SK-N-SH (cell line): ENCODE data around the gene LLGL1. TPM values are rescaled to one million over a fixed set of nuclear protein-coding genes. Genes with fewer than 3 reads are reported as not detected.
A peak's percentile ranks its signal among the peaks of the same experiment; 100 is the strongest.

Experiments used
- CTCF ChIA-PET: fragments of 300-600, 350-600 bp; formaldehyde crosslinking; extraction: SDS; loops from one replicate; lab custom pipeline; 2021; lab: Yijun Ruan, JAX
- POLR2A ChIA-PET: fragments of 350-600 bp; sonication (Branson Sonifier 250); formaldehyde crosslinking; extraction: SDS; loops from one replicate; lab custom pipeline; 2020; ENCODE audit warnings: antibody characterized with exemption, inconsistent platforms; lab: Yijun Ruan, JAX
- DNase-seq: peaks from one replicate; pipeline ENCODE4 v3.0.0; 2012
- H2AFZ ChIP-seq: fragments of 200-600 bp; sonication (generic); 2 replicates; pipeline ENCODE4 v1.8.1; 2016; ENCODE audit warnings: antibody characterized with exemption, mild to moderate bottlenecking, low read depth
- H3F3A ChIP-seq: fragments of 200-600 bp; sonication (generic); replicated peaks from 2 replicates; pipeline ENCODE3; 2016; ENCODE audit warnings: antibody characterized with exemption, mild to moderate bottlenecking; ENCODE audit not compliant: insufficient read depth
- H3K27ac ChIP-seq, 2 experiments: fragments of 200-500 bp in 1 of 2; fragments of 200-600 bp in 1 of 2; sonication (Bioruptor generic) in 1 of 2; sonication (generic), shearing (Covaris generic) in 1 of 2; 2 replicates each; pipeline versions ENCODE4 v1.5.1 to v1.6.1; 2014 to 2016; ENCODE audit warnings: low read depth in 2 of 2, inconsistent platforms in 1 of 2, low read length in 1 of 2, mild to moderate bottlenecking in 1 of 2, mixed read lengths in 1 of 2
- H3K27me3 ChIP-seq: fragments of 200-600 bp; sonication (generic), shearing (Covaris generic); 2 replicates; pipeline ENCODE4 v1.6.1; 2016; ENCODE audit warnings: mixed run types; ENCODE audit not compliant: insufficient read depth
- H3K36me3 ChIP-seq, 2 experiments: fragments of 200-500 bp in 1 of 2; fragments of 200-600 bp in 1 of 2; sonication (Bioruptor generic) in 1 of 2; sonication (generic) in 1 of 2; replicated peaks in 1 of 2; 2 replicates each; pipeline versions ENCODE3 to v1.5.1; 2014 to 2016; ENCODE audit warnings: low read length in 1 of 2, mild to moderate bottlenecking in 1 of 2; ENCODE audit not compliant: insufficient read depth in 2 of 2, control insufficient read depth in 1 of 2
- H3K4me1 ChIP-seq, 2 experiments: fragments of 200-500 bp in 1 of 2; fragments of 200-600 bp in 1 of 2; sonication (Bioruptor generic) in 1 of 2; sonication (generic), shearing (Covaris generic) in 1 of 2; 2 replicates each; pipeline versions ENCODE4 v1.5.1 to v1.6.1; 2014 to 2016; ENCODE audit warnings: low read depth in 1 of 2, low read length in 1 of 2, mixed run types in 1 of 2; ENCODE audit not compliant: insufficient read depth in 2 of 2, control insufficient read depth in 1 of 2
- H3K4me2 ChIP-seq: fragments of 200-600 bp; sonication (generic), shearing (Covaris generic); 2 replicates; pipeline ENCODE4 v1.6.1; 2017; ENCODE audit warnings: mixed run types
- H3K4me3 ChIP-seq, 2 experiments: fragments of 200-500 bp in 1 of 2; fragments of 200-600 bp in 1 of 2; sonication (Bioruptor generic) in 1 of 2; sonication (generic), shearing (Covaris generic) in 1 of 2; 2 replicates each; pipeline versions ENCODE4 v1.5.1 to v1.8.1; 2014 to 2016; ENCODE audit warnings: low read depth in 2 of 2, inconsistent platforms in 1 of 2, low read length in 1 of 2, mild to moderate bottlenecking in 1 of 2, mixed read lengths in 1 of 2, moderate library complexity in 1 of 2
- H3K79me2 ChIP-seq: fragments of 200-600 bp; sonication (generic); 2 replicates; pipeline ENCODE4 v1.8.1; 2017; ENCODE audit warnings: mild to moderate bottlenecking; ENCODE audit not compliant: insufficient read depth
- H3K9ac ChIP-seq: fragments of 200-600 bp; sonication (generic); 2 replicates; pipeline ENCODE4 v1.6.1; 2017; ENCODE audit warnings: mixed run types
- H3K9me2 ChIP-seq: fragments of 200-600 bp; sonication (generic); 2 replicates; pipeline ENCODE4 v1.6.1; 2017; ENCODE audit warnings: mixed run types
- H3K9me3 ChIP-seq: fragments of 200-600 bp; sonication (generic); 2 replicates; pipeline ENCODE4 v1.6.1; 2017; ENCODE audit warnings: mixed run types, mild to moderate bottlenecking, moderate library complexity
- H4K20me1 ChIP-seq: fragments of 200-600 bp; sonication (generic); 2 replicates; pipeline ENCODE4 v1.6.1; 2017; ENCODE audit warnings: mild to moderate bottlenecking, mixed run types; ENCODE audit not compliant: insufficient read depth
- CHD2 ChIP-seq: fragments of 150-350 bp; IDR thresholded peaks from 2 replicates; pipeline ENCODE4 v1.6.1; 2018; ENCODE audit warnings: low read length; ENCODE audit not compliant: partially characterized antibody
- EP300 ChIP-seq, 2 experiments: IDR thresholded peaks; 2 replicates each; pipeline versions ENCODE4 v1.4.0 to v1.6.1; 2012; ENCODE audit warnings: borderline replicate concordance in 1 of 2, low read depth in 1 of 2, low read length in 1 of 2
- FOSL2 ChIP-seq: IDR thresholded peaks from 2 replicates; pipeline ENCODE4 v1.4.0; 2012; ENCODE audit warnings: low read depth, mild to moderate bottlenecking, moderate library complexity, borderline replicate concordance
- GATA2 ChIP-seq: sonication (generic); formaldehyde crosslinking; IDR thresholded peaks from 2 replicates; pipeline ENCODE4 v1.5.0; 2020; ENCODE audit warnings: mild to moderate bottlenecking, missing genetic modification reagents
- MEF2A ChIP-seq: IDR thresholded peaks from 2 replicates; pipeline ENCODE4 v1.4.0; 2012; ENCODE audit warnings: low read depth, borderline replicate concordance
- MXI1 ChIP-seq: IDR thresholded peaks from 2 replicates; pipeline ENCODE4 v1.6.1; 2012; ENCODE audit warnings: mild to moderate bottlenecking, low read depth, low read length, improper control_type of control experiment
- NRF1 ChIP-seq: IDR thresholded peaks from 2 replicates; pipeline ENCODE4 v1.6.1; 2012; ENCODE audit warnings: low read depth, mild to moderate bottlenecking, low read length
- POLR2AphosphoS5 ChIP-seq: IDR thresholded peaks from 2 replicates; pipeline ENCODE4 v1.6.1; 2012; ENCODE audit warnings: low read depth, low read length
- RAD21 ChIP-seq: IDR thresholded peaks from 2 replicates; pipeline ENCODE4 v1.6.1; 2012; ENCODE audit warnings: mild to moderate bottlenecking, low read length
- RFX5 ChIP-seq: IDR thresholded peaks from 2 replicates; pipeline ENCODE4 v1.6.1; 2012; ENCODE audit warnings: mild to moderate bottlenecking, improper control_type of control experiment, low read length
- RXRA ChIP-seq: IDR thresholded peaks from 2 replicates; pipeline ENCODE4 v1.4.0; 2012; ENCODE audit warnings: low read depth, mild to moderate bottlenecking, borderline replicate concordance
- SIN3A ChIP-seq: IDR thresholded peaks from 2 replicates; pipeline ENCODE4 v1.6.1; 2012; ENCODE audit warnings: low read depth, mild to moderate bottlenecking, low read length, moderate library complexity, borderline replicate concordance
- TAF1 ChIP-seq: IDR thresholded peaks from 2 replicates; pipeline ENCODE4 v1.6.1; 2012; ENCODE audit warnings: low read depth, mild to moderate bottlenecking, low read length, moderate library complexity, borderline replicate concordance
- WGBS: methylation state at CpG from one replicate; pipeline ENCODE4 v1.1.6; 2017; ENCODE audit warnings: low lambda C conversion rate; 5-methylcytosine and 5-hydroxymethylcytosine counted together
- polyA plus RNA-seq, 3 experiments: library from polyadenylated mRNA; depleted of rRNA; stranded (reverse); fragments of >200 nt; gene quantifications; 2 replicates each; pipeline ENCODE4 v1.2.3, GENCODE V29; 2012
- TF ChIP-seq, protein P1 (sequence below): IDR thresholded peaks from 2 replicates; pipeline ENCODE4 v1.4.0; 2012; ENCODE audit warnings: low read depth
- TF ChIP-seq, protein P2 (sequence below): IDR thresholded peaks from 2 replicates; pipeline ENCODE4; 2012
- TF ChIP-seq, protein P3 (sequence below): fragments of 150-350 bp; IDR thresholded peaks from 2 replicates; pipeline ENCODE4 v1.6.1; 2016; ENCODE audit warnings: mild to moderate bottlenecking, low read depth, low read length
- TF ChIP-seq, protein P4 (sequence below): IDR thresholded peaks from 2 replicates; pipeline ENCODE4 v1.6.1; 2012; ENCODE audit warnings: mild to moderate bottlenecking, low read depth, low read length, moderate library complexity
- TF ChIP-seq, protein P5 (sequence below): fragments of 150-350 bp; IDR thresholded peaks from 2 replicates; pipeline ENCODE4 v1.6.1; 2017; ENCODE audit warnings: antibody characterized with exemption, low read length, low read depth, borderline replicate concordance
- TF ChIP-seq, protein P6 (sequence below): IDR thresholded peaks from 2 replicates; pipeline ENCODE4 v1.4.0; 2012; ENCODE audit warnings: low read depth, borderline replicate concordance

LLGL1 gene
- polyA plus RNA-seq, 1 of the 3 experiments (the other 2 are of a cell fraction) = 31.4 TPM

DNA sequence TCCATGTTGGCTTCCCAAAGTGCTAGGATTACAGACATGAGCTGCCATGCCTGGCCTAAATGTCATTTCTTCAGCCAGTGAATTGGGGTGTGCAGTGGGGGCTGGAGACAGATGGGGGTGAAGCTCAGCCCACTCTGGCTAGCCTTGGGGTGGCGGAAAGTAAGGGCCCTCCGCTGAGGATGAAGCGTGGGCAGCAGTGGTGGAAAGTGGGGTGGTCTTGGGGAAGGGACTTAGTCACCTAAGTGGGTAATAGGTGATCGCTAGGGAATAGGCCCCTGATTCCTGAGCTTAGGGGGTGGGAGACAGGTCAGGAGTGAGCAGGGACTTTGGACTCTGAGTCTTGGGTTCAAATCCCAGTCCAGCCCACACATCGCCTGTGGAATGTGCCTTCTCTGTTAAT, 2.2 kb downstream of the LLGL1 start:
- POLR2A ChIA-PET = no interaction called here
- peaks cover 54% of the 10 kb centered on the region for H3K79me2 ChIP-seq
- no peak for TF ChIP-seq POLR2AphosphoS5
- TF ChIP-seq EP300 (IDR thresholded peaks at IDR 0.05; ENCODE audit: borderline replicate concordance in 1 of 2, low read depth in 1 of 2, low read length in 1 of 2) = no peak
- TF ChIP-seq RXRA = no peak
- TF ChIP-seq, protein P1, sequence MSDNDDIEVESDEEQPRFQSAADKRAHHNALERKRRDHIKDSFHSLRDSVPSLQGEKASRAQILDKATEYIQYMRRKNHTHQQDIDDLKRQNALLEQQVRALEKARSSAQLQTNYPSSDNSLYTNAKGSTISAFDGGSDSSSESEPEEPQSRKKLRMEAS = no peak
- no peak for TF ChIP-seq CHD2
- no peak for TF ChIP-seq GATA2
- TF ChIP-seq, protein P2, sequence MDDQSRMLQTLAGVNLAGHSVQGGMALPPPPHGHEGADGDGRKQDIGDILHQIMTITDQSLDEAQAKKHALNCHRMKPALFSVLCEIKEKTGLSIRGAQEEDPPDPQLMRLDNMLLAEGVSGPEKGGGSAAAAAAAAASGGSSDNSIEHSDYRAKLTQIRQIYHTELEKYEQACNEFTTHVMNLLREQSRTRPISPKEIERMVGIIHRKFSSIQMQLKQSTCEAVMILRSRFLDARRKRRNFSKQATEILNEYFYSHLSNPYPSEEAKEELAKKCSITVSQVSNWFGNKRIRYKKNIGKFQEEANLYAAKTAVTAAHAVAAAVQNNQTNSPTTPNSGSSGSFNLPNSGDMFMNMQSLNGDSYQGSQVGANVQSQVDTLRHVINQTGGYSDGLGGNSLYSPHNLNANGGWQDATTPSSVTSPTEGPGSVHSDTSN = no peak
- no peak for TF ChIP-seq NRF1
- no peak for TF ChIP-seq RAD21
- TF ChIP-seq MXI1 = no peak
- no peak for TF ChIP-seq TAF1
- TF ChIP-seq, protein P3, sequence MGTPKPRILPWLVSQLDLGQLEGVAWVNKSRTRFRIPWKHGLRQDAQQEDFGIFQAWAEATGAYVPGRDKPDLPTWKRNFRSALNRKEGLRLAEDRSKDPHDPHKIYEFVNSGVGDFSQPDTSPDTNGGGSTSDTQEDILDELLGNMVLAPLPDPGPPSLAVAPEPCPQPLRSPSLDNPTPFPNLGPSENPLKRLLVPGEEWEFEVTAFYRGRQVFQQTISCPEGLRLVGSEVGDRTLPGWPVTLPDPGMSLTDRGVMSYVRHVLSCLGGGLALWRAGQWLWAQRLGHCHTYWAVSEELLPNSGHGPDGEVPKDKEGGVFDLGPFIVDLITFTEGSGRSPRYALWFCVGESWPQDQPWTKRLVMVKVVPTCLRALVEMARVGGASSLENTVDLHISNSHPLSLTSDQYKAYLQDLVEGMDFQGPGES = no peak
- TF ChIP-seq, protein P4, sequence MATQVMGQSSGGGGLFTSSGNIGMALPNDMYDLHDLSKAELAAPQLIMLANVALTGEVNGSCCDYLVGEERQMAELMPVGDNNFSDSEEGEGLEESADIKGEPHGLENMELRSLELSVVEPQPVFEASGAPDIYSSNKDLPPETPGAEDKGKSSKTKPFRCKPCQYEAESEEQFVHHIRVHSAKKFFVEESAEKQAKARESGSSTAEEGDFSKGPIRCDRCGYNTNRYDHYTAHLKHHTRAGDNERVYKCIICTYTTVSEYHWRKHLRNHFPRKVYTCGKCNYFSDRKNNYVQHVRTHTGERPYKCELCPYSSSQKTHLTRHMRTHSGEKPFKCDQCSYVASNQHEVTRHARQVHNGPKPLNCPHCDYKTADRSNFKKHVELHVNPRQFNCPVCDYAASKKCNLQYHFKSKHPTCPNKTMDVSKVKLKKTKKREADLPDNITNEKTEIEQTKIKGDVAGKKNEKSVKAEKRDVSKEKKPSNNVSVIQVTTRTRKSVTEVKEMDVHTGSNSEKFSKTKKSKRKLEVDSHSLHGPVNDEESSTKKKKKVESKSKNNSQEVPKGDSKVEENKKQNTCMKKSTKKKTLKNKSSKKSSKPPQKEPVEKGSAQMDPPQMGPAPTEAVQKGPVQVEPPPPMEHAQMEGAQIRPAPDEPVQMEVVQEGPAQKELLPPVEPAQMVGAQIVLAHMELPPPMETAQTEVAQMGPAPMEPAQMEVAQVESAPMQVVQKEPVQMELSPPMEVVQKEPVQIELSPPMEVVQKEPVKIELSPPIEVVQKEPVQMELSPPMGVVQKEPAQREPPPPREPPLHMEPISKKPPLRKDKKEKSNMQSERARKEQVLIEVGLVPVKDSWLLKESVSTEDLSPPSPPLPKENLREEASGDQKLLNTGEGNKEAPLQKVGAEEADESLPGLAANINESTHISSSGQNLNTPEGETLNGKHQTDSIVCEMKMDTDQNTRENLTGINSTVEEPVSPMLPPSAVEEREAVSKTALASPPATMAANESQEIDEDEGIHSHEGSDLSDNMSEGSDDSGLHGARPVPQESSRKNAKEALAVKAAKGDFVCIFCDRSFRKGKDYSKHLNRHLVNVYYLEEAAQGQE = no peak
- TF ChIP-seq SIN3A = no peak
- TF ChIP-seq, protein P5, sequence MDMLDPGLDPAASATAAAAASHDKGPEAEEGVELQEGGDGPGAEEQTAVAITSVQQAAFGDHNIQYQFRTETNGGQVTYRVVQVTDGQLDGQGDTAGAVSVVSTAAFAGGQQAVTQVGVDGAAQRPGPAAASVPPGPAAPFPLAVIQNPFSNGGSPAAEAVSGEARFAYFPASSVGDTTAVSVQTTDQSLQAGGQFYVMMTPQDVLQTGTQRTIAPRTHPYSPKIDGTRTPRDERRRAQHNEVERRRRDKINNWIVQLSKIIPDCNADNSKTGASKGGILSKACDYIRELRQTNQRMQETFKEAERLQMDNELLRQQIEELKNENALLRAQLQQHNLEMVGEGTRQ = no peak
- TF ChIP-seq FOSL2 = no peak
- TF ChIP-seq RFX5 = no peak
- TF ChIP-seq MEF2A = no peak
- TF ChIP-seq, protein P6, sequence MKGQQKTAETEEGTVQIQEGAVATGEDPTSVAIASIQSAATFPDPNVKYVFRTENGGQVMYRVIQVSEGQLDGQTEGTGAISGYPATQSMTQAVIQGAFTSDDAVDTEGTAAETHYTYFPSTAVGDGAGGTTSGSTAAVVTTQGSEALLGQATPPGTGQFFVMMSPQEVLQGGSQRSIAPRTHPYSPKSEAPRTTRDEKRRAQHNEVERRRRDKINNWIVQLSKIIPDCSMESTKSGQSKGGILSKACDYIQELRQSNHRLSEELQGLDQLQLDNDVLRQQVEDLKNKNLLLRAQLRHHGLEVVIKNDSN = no peak

More for the DNA sequence above, 2.2 kb downstream of the LLGL1 start:
- CTCF ChIA-PET = interaction anchor here (0.9 to 3.3 kb wide), 5 partner anchors 11 to 87 kb away, joined by 3 to 13 read pairs (median 3); no protein-coding TSS in a partner anchor
- Histone ChIP-seq H3F3A (no peaks in the 10 kb centered on the region), H3K9ac (no peak overlapping the region), H3K4me1 (peaks cover 0 to 20% of the 10 kb centered on the region in 2 experiments; a peak in 1 of 4 replicates), H3K9me2 (no peaks in the 10 kb centered on the region), H3K4me3 (no peak overlapping the region), H4K20me1 (0 out of 2 replicates have a peak, but pooled peaks cover 17% of the 10 kb centered on the region), H3K27me3 (no peaks in the 10 kb centered on the region), H3K4me2 (0 out of 2 replicates have a peak overlapping the region, but pooled peaks have one; percentile 99), H3K9me3 (no peaks in the 10 kb centered on the region), H3K27ac (no peak overlapping the region), H2AFZ (no peak overlapping the region), H3K36me3 (no peaks in the 10 kb centered on the region)
- WGBS = 99% methylated on average over 5 of the region's 5 CpGs
- DNase-seq = no peak
